AML-193 (cell line): ENCODE data around the gene GPR89A.
"Not testable (repeated sequence)": the region's sequence is repeated elsewhere in the genome, so short reads cannot be mapped to it uniquely, and the experiment has no call there.

Source experiments
- DNase-seq, 2 experiments: peaks; one replicate each; lab custom pipeline; 2025; lab: John Stamatoyannopoulos, UW

The GPR89A gene

DNA sequence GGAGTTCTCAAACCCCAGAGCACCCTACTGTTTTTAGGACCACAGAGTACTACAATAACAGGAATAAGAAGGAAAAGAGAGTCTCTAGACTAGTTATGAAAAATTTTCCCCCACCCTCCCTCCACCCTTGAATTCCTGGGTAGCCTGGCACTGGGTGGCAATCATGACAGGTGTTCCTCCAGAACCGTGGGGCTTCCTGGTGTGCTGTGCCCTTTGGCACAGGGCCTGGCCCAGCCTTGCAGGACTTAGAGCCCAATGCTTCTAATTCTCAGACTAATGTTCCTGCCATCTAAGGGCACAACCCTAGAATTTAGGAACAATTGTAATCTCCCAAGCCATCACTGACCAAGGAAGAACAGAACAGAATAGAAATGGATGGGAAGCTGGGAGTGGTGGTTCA, 110.0 kb downstream of the GPR89A start:
- no peak for DNase-seq

DNA sequence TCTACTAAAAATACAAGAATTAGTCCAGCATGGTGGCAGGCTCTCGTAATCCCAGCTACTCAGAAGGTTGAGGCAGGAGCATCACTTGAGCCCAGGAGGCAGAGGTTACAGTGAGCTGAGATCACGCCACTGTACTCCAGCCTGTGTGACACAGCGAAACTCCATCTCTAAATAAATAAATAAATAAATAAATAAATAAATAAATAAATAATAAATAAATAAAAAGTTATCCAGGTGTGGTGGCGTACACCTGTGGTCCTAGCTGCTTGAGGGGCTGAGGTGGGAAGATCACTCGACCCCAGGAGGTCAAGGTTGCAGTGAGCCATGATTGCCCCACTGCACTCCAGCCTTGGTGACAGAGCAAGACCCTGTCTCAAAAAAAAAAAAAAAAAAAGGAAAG, 110.7 kb downstream of the GPR89A start:
- DNase-seq, result not testable (repeated sequence)

DNA sequence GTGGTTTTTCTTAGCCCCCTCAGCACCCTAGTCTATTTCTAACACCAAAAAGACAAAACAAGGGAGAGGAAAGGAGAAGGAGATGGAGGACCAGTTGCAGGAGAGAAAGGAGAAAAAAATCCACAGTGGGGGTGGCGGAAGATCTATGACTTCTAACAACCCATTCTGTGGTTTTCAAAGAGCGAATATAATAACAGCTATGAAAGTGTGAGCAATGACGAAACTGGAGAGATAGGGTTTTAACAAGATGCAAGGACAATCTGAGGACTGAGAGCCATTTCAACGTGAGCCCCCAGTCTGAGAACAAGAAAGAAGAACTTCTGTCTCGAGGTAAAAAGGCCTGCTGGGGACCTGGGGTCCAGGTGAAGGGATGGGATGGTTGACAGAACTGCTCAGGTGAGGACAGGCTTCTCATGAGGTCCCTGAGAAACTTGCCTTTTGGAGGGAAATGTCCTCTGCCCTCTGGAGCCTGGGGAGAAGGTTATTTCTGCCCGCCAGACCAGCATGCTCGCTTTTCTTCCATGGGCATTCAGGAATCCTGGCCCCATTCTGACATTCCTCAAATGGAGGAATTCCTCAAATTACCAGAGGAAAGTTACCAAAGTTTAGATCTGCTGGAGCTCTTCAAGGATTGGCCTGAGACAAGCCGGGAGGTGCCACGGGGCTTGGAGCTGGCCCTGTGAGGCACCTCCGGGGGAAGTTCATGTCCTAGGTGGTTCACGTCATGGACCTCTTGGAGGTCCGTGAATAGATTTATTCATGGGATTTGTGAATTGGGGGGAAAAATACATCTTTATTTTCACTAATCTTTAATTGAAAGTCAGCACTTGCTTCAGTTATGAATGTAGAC, 111.7 kb downstream of the GPR89A start, which contains the start of gene CD160:
Gene CD160 (plus strand): TSS at position 270 of the 850 bp plus-strand sequence. CDS start 8,829 bp downstream, outside the sequence.
- DNase-seq, result no peak
